Stomach (tissue), 9 donors: ENCODE data around the gene NOS1. TPM values are rescaled to one million over a fixed set of nuclear protein-coding genes. Genes with fewer than 3 reads are reported as not detected.

Experiments used
- DNase-seq, 2 donors: peaks; one replicate each; pipeline versions ENCODE4 v3.0.0 to v3.0.0-alpha.2; 2013 to 2019
- H3K27ac ChIP-seq, 5 donors: fragments of 200-600 bp in 4 of 5; sonication (generic) in 4 of 5; one replicate each; pipeline ENCODE4 v1.5.1; 2013 to 2019; ENCODE audit warnings: mild to moderate bottlenecking in 1 of 5, moderate library complexity in 1 of 5
- H3K27me3 ChIP-seq, 3 donors: fragments of 200-600 bp; sonication (generic); one replicate each; pipeline ENCODE4 v1.5.1; 2017 to 2019; ENCODE audit warnings: mixed run types in 1 of 3
- H3K36me3 ChIP-seq, 4 donors: fragments of 200-600 bp; sonication (generic); 1 replicate in 3 of 4; 2 replicates in 1 of 4; pipeline ENCODE4 v1.5.1; 2016 to 2019
- H3K4me1 ChIP-seq, 4 donors: fragments of 200-600 bp; sonication (generic); one replicate each; pipeline ENCODE4 v1.5.1; 2016 to 2019
- H3K4me3 ChIP-seq, 4 donors: fragments of 200-600 bp; sonication (generic) in 3 of 4; one replicate each; pipeline ENCODE4 v1.5.1; 2016 to 2019; ENCODE audit warnings: mild to moderate bottlenecking in 1 of 4
- H3K9me3 ChIP-seq, 4 donors: fragments of 200-600 bp; sonication (generic); one replicate each; pipeline ENCODE4 v1.5.1; 2016 to 2019
- CTCF ChIP-seq, 7 experiments: fragments of 450-650 bp in 4 of 7; fragments of 200-600 bp in 3 of 7; sonication (generic) in 3 of 7; IDR thresholded peaks; one replicate each; pipeline ENCODE4 v1.5.1; 2016 to 2019; ENCODE audit warnings: antibody characterized with exemption in 7 of 7, control low read depth in 2 of 7, mild to moderate bottlenecking in 1 of 7
- EP300 ChIP-seq: sonication (generic); formaldehyde crosslinking; IDR thresholded peaks from one replicate; pipeline ENCODE4 v1.6.1; 2017; ENCODE audit warnings: antibody characterized with exemption
- POLR2A ChIP-seq, 4 donors: fragments of 450-650 bp; IDR thresholded peaks; one replicate each; pipeline ENCODE4 v1.6.1; 2016; ENCODE audit warnings: antibody characterized with exemption in 4 of 4, control low read depth in 2 of 4, mild to moderate bottlenecking in 1 of 4, moderate library complexity in 1 of 4
- POLR2AphosphoS5 ChIP-seq, 3 donors: sonication (generic); formaldehyde crosslinking; IDR thresholded peaks; one replicate each; pipeline ENCODE4 v1.6.1; 2016; ENCODE audit warnings: antibody characterized with exemption in 3 of 3
- WGBS, 5 donors: extraction: QIAGEN DNeasy Blood & Tissue Kit in 3 of 5; methylation state at CpG; one replicate each; pipeline versions ENCODE4 v1.1.5 to v1.1.7; 2013 to 2018; 5-methylcytosine and 5-hydroxymethylcytosine counted together
- intact Hi-C: fragments of 100-400 bp; cut with DNase I; formaldehyde crosslinking; loops from one replicate; pipeline ENCODE4 v1.15.1; 2023; ENCODE audit warnings: low total_unique reads
- polyA plus RNA-seq, 3 donors: library from polyadenylated mRNA; stranded (reverse); fragments of 200-250 nt; gene quantifications; one replicate each; pipeline ENCODE4 v1.2.3, GENCODE V29; 2013
- total RNA-seq, 5 donors: library from RNA; depleted of rRNA; stranded (reverse); fragments of >200 nt; gene quantifications; one replicate each; pipeline versions ENCODE4 v1.1.0 to v1.2.3, GENCODE V29; 2014 to 2016
- donor health status: healthy with polysubstance abuse.
- donor health status: Bipolar disorder and iron deficiency.
- donor health status: healthy.

The NOS1 gene
- total and polyA plus RNA-seq, 8 donors = 0.15 to 3.1 (median 0.29) TPM; not detected in 3

GRCh38 chr12:117277875-117278274 lies 83.6 kb downstream of the NOS1 start:
- intact Hi-C loops = no loop called here
- no peak for TF ChIP-seq CTCF (IDR thresholded peaks at IDR 0.05)
- no peak for TF ChIP-seq POLR2A (IDR thresholded peaks at IDR 0.05)
- no peak for TF ChIP-seq EP300
- TF ChIP-seq POLR2AphosphoS5 (IDR thresholded peaks at IDR 0.05) = no peak

GRCh38 chr12:117273091-117273490 lies 88.3 kb downstream of the NOS1 start:
- Histone ChIP-seq H3K9me3 (no peaks in the 10 kb centered on the region), H3K27ac (no peak overlapping the region), H3K4me3 (no peak overlapping the region), H3K36me3 (no peaks in the 10 kb centered on the region), H3K4me1 (no peaks in the 10 kb centered on the region), H3K27me3 (peaks cover 0 to 38% (median 8%) of the 10 kb centered on the region in 3 donors)
- no peak for DNase-seq
- TF ChIP-seq EP300 (no peak), POLR2A (IDR thresholded peaks at IDR 0.05) (no peak), CTCF (IDR thresholded peaks at IDR 0.05) (no peak), POLR2AphosphoS5 (IDR thresholded peaks at IDR 0.05) (no peak)
- 71 to 78% (median 75%) methylated on average over 2 of the region's 2 CpGs for WGBS, 5 donors
- intact Hi-C loops = no loop called here

More at GRCh38 chr12:117277875-117278274, 83.6 kb downstream of the NOS1 start:
- H3K9me3 ChIP-seq = no peaks in the 10 kb centered on the region
- H3K27ac ChIP-seq = no peak overlapping the region
- no peaks in the 10 kb centered on the region for H3K36me3 ChIP-seq
- H3K4me3 ChIP-seq = no peak overlapping the region
- DNase-seq = no peak
- peaks cover 0 to 25% (median 11%) of the 10 kb centered on the region in 3 donors for H3K27me3 ChIP-seq
- H3K4me1 ChIP-seq = no peaks in the 10 kb centered on the region
- 52 to 67% (median 61%) methylated on average over 3 to 7 of the region's 7 CpGs for WGBS, 5 donors

- Histone ChIP-seq H3K9me3 (no peaks in the 10 kb centered on the region), H3K36me3 (no peaks in the 10 kb centered on the region), H3K27ac (no peak overlapping the region), H3K4me1 (no peaks in the 10 kb centered on the region), H3K4me3 (no peak overlapping the region), H3K27me3 (peaks cover 0 to 34% (median 4%) of the 10 kb centered on the region in 3 donors)
- intact Hi-C loops = no loop called here
- TF ChIP-seq POLR2AphosphoS5 (IDR thresholded peaks at IDR 0.05) = no peak
- TF ChIP-seq EP300 = no peak
- no peak for TF ChIP-seq CTCF (IDR thresholded peaks at IDR 0.05)
- 82 to 91% (median 86%) methylated on average over 4 of the region's 4 CpGs for WGBS, 5 donors
- DNase-seq = no peak
Observed at GRCh38 chr12:117272690-117273089, 88.7 kb downstream of the NOS1 start.

GRCh38 chr12:117262749-117263148 lies 98.7 kb downstream of the NOS1 start:
- Histone ChIP-seq H3K4me3 (no peak overlapping the region), H3K9me3 (no peaks in the 10 kb centered on the region), H3K27me3 (no peaks in the 10 kb centered on the region), H3K4me1 (no peaks in the 10 kb centered on the region), H3K27ac (no peak overlapping the region), H3K36me3 (no peaks in the 10 kb centered on the region)
- DNase-seq = no peak
- 61 to 67% (median 66%) methylated on average over 3 of the region's 3 CpGs for WGBS, 5 donors
- intact Hi-C loops = no loop called here
- TF ChIP-seq POLR2A (IDR thresholded peaks at IDR 0.05) (no peak), CTCF (IDR thresholded peaks at IDR 0.05) (no peak), EP300 (no peak), POLR2AphosphoS5 (IDR thresholded peaks at IDR 0.05) (no peak)
